HCT116 (cell line): ENCODE data around the gene DEFB128. TPM values are rescaled to one million over a fixed set of nuclear protein-coding genes. Genes with fewer than 3 reads are reported as not detected.

Experiments
- ATAC-seq: fragments of 200-7000 bp; cut with Tn5 transposase; 2 replicates; pipeline ENCODE4 v1.9.1; 2020; ENCODE audit warnings: mild to moderate bottlenecking, moderate library complexity
- BruUV-seq: library from RNA; stranded (reverse); fragments of 400-500 nt; replicated peaks from 2 replicates; lab custom pipeline; 2021; lab: Mats Ljungman, UMichigan
- CTCF ChIA-PET: fragments of 300-600 bp; sonication (Branson Sonifier 250); formaldehyde crosslinking; loops from one replicate; lab custom pipeline; 2021; ENCODE audit warnings: antibody characterized with exemption; lab: Charles Lee
- POLR2A ChIA-PET: fragments of 300-600, 350-600 bp; sonication (Branson Sonifier 250); formaldehyde crosslinking; loops from one replicate; lab custom pipeline; 2021; ENCODE audit warnings: antibody characterized with exemption; lab: Charles Lee
- RAD21 ChIA-PET, 2 experiments: fragments of 300-600 bp; sonication (Branson Sonifier 250); formaldehyde crosslinking; loops; one replicate each; lab custom pipeline; 2023; ENCODE audit warnings: low total read pairs in 2 of 2; ENCODE audit not compliant: uncharacterized antibody in 2 of 2, unreplicated experiment in 2 of 2, low non-redundant PET in 1 of 2; lab: Charles Lee
- DNase-seq: peaks from one replicate; pipeline ENCODE4 v3.0.0-alpha.2; 2010; ENCODE audit warnings: low read depth, low spot score
- H2AFZ ChIP-seq: fragments of 200-600 bp; shearing (Covaris generic), sonication (generic); 2 replicates; pipeline ENCODE4 v1.6.1; 2017; ENCODE audit warnings: low read depth, mixed run types, mixed read lengths, antibody characterized with exemption, low read length; ENCODE audit not compliant: poor library complexity, severe bottlenecking
- H3K27ac ChIP-seq: 2 replicates; pipeline ENCODE4 v1.5.1; 2012; ENCODE audit warnings: low read depth, low read length
- H3K27me3 ChIP-seq: fragments of 200-600 bp; sonication (generic); 2 replicates; pipeline ENCODE4 v1.6.1; 2016; ENCODE audit warnings: mixed run types, low read length, mixed read lengths; ENCODE audit not compliant: insufficient read depth
- H3K36me3 ChIP-seq, 2 experiments: fragments of 200-500 bp in 1 of 2; fragments of 200-600 bp in 1 of 2; sonication (Bioruptor generic) in 1 of 2; sonication (generic) in 1 of 2; 2 replicates each; pipeline versions ENCODE4 v1.5.1 to v1.6.1; 2014 to 2016; ENCODE audit warnings: low read length in 2 of 2, inconsistent platforms in 1 of 2, mixed read lengths in 1 of 2, mixed run types in 1 of 2; ENCODE audit not compliant: insufficient read depth in 2 of 2, control insufficient read depth in 1 of 2
- H3K4me1 ChIP-seq, 2 experiments: fragments of 200-600 bp in 1 of 2; sonication (generic) in 1 of 2; 2 replicates each; pipeline versions ENCODE4 v1.5.1 to v1.6.1; 2012 to 2017; ENCODE audit warnings: low read length in 2 of 2, inconsistent platforms in 1 of 2, mild to moderate bottlenecking in 1 of 2, mixed read lengths in 1 of 2, mixed run types in 1 of 2, moderate library complexity in 1 of 2; ENCODE audit not compliant: insufficient read depth in 2 of 2, control insufficient read depth in 1 of 2
- H3K4me2 ChIP-seq: fragments of 200-600 bp; sonication (generic); 2 replicates; pipeline ENCODE4 v1.6.1; 2017; ENCODE audit warnings: mixed run types, low read length, mixed read lengths
- H3K4me3 ChIP-seq, 2 experiments: fragments of 200-600 bp in 1 of 2; sonication (generic) in 1 of 2; replicated peaks in 1 of 2; 2 replicates each; pipeline ENCODE4 v1.5.1; 2011 to 2016; ENCODE audit warnings: low read length in 2 of 2, control low read depth in 1 of 2, low read depth in 1 of 2, mild to moderate bottlenecking in 1 of 2, mixed read lengths in 1 of 2, mixed run types in 1 of 2
- H3K79me2 ChIP-seq: fragments of 200-600 bp; sonication (generic); 2 replicates; pipeline ENCODE4 v1.6.1; 2017; ENCODE audit warnings: mild to moderate bottlenecking, mixed run types, low read length, moderate library complexity, mixed read lengths; ENCODE audit not compliant: insufficient read depth
- H3K9ac ChIP-seq: fragments of 200-600 bp; sonication (generic); 2 replicates; pipeline ENCODE4 v1.6.1; 2016; ENCODE audit warnings: low read length, mixed read lengths
- H3K9me2 ChIP-seq: fragments of 200-600 bp; sonication (generic), shearing (Covaris generic); 2 replicates; pipeline ENCODE4 v1.6.1; 2017; ENCODE audit warnings: mixed run types, mild to moderate bottlenecking, moderate library complexity; ENCODE audit not compliant: insufficient read depth
- H3K9me3 ChIP-seq, 2 experiments: fragments of 200-500 bp in 1 of 2; fragments of 200-600 bp in 1 of 2; sonication (Bioruptor generic) in 1 of 2; sonication (generic) in 1 of 2; 2 replicates each; pipeline ENCODE4 v1.6.1; 2014 to 2017; ENCODE audit warnings: low read length in 2 of 2, mixed read lengths in 2 of 2, inconsistent platforms in 1 of 2, low read depth in 1 of 2, mild to moderate bottlenecking in 1 of 2, mixed run types in 1 of 2, moderate library complexity in 1 of 2; ENCODE audit not compliant: control insufficient read depth in 1 of 2, insufficient read depth in 1 of 2
- H4K20me1 ChIP-seq: fragments of 200-600 bp; sonication (generic), shearing (Covaris generic); 2 replicates; pipeline ENCODE4 v1.6.1; 2017; ENCODE audit warnings: mixed run types, mild to moderate bottlenecking, moderate library complexity; ENCODE audit not compliant: insufficient read depth
- ELF1 ChIP-seq: IDR thresholded peaks from 2 replicates; pipeline ENCODE4 v1.6.1; 2012; ENCODE audit warnings: low read depth, borderline replicate concordance
- FOSL1 ChIP-seq: IDR thresholded peaks from 2 replicates; pipeline ENCODE4 v1.6.1; 2012; ENCODE audit warnings: low read depth
- JUND ChIP-seq: IDR thresholded peaks from 2 replicates; pipeline ENCODE4 v1.6.1; 2012
- MAX ChIP-seq: IDR thresholded peaks from 2 replicates; pipeline ENCODE4 v1.6.1; 2012
- RAD21 ChIP-seq: IDR thresholded peaks from 2 replicates; pipeline ENCODE4 v1.6.1; 2012; ENCODE audit warnings: low read depth, mild to moderate bottlenecking
- SIN3A ChIP-seq: IDR thresholded peaks from 2 replicates; pipeline ENCODE4 v1.6.1; 2012; ENCODE audit warnings: low read depth
- SRF ChIP-seq: IDR thresholded peaks from 2 replicates; pipeline ENCODE4 v1.6.1; 2012; ENCODE audit warnings: low read depth
- ZBTB33 ChIP-seq: IDR thresholded peaks from 2 replicates; pipeline ENCODE4 v1.6.1; 2011; ENCODE audit warnings: mild to moderate bottlenecking, low read length, moderate library complexity; ENCODE audit not compliant: insufficient replicate concordance; ENCODE audit errors: extremely low read depth
- ZFX ChIP-seq: fragments of 450-650 bp; IDR thresholded peaks from 2 replicates; pipeline ENCODE4 v1.6.1; 2017
- ZNF274 ChIP-seq: fragments of 200-500 bp; sonication (Bioruptor generic); IDR thresholded peaks from 2 replicates; pipeline ENCODE4 v1.6.1; 2014; ENCODE audit warnings: mild to moderate bottlenecking, low read depth, low read length, inconsistent platforms
- intact Hi-C: fragments of 100-400 bp; cut with micrococcal nuclease; formaldehyde crosslinking; loops from 2 replicates; pipeline ENCODE4 v1.10.0; 2022
- total RNA-seq: library from RNA; stranded (reverse); gene quantifications from one replicate; pipeline ENCODE4 v1.2.1, GENCODE V29; 2021; ENCODE audit not compliant: unreplicated experiment

Gene DEFB128
- total RNA-seq, 1 experiment from 2014 or later = not detected

GRCh38 chr20:215796-216195 lies 26.3 kb upstream of the DEFB128 start:
- no peak overlapping the region for H3K27ac ChIP-seq
- H3K36me3 ChIP-seq = no peaks in the 10 kb centered on the region
- peaks cover 10% of the 10 kb centered on the region; the same call in 1 of the 2 replicates for H3K27me3 ChIP-seq
- ChIA-PET RAD21 (no interaction called here), POLR2A (interaction anchor here (1.3 kb wide), 1 partner anchor 22 kb away, joined by 4 read pairs; no protein-coding TSS in a partner anchor), CTCF (interaction anchor here (1.7 kb wide), 1 partner anchor 108 kb away, joined by 3 read pairs; no protein-coding TSS in a partner anchor)
- intact Hi-C loops = no loop called here
- no peaks in the 10 kb centered on the region for H3K9me2 ChIP-seq
- no peak overlapping the region for H3K4me2 ChIP-seq
- no TSS peak for BruUV-seq
- no peak overlapping the region for H3K4me3 ChIP-seq
- no peak overlapping the region for H2AFZ ChIP-seq
- no peaks in the 10 kb centered on the region for H3K4me1 ChIP-seq
- no peak for ATAC-seq
- H4K20me1 ChIP-seq = no peaks in the 10 kb centered on the region
- no peak for TF ChIP-seq JUND
- no peak for TF ChIP-seq SRF
- TF ChIP-seq MAX = no peak
- TF ChIP-seq SIN3A = no peak
- TF ChIP-seq ZFX = no peak
- TF ChIP-seq, all 23 proteins: peak for 0
- H3K9ac ChIP-seq = no peak overlapping the region
- no peak for DNase-seq
- H3K79me2 ChIP-seq = no peaks in the 10 kb centered on the region
- no peaks in the 10 kb centered on the region for H3K9me3 ChIP-seq

GRCh38 chr20:214383-214782 lies 24.9 kb upstream of the DEFB128 start:
- no peak overlapping the region for H3K27ac ChIP-seq
- no peaks in the 10 kb centered on the region for H3K36me3 ChIP-seq
- no peaks in the 10 kb centered on the region for H3K9me3 ChIP-seq
- no peak overlapping the region for H3K4me2 ChIP-seq
- ChIA-PET POLR2A (interaction anchor here (1.3 kb wide), 1 partner anchor 23 kb away, joined by 4 read pairs; no protein-coding TSS in a partner anchor), RAD21 (no interaction called here), CTCF (interaction anchor here (0.8 kb wide), 1 partner anchor 52 kb away, joined by 3 read pairs; no protein-coding TSS in a partner anchor)
- TF ChIP-seq SIN3A (no peak), SRF (no peak), RAD21 (no peak), FOSL1 (no peak), ZNF274 (no peak), ZBTB33 (no peak), ELF1 (no peak)
- no peak for ATAC-seq
- H3K27me3 ChIP-seq = 0 out of 2 replicates have a peak, but pooled peaks cover 4% of the 10 kb centered on the region
- BruUV-seq = no TSS peak
- no peak for DNase-seq
- no peaks in the 10 kb centered on the region for H3K4me1 ChIP-seq
- no peak overlapping the region for H3K4me3 ChIP-seq
- H3K79me2 ChIP-seq = no peaks in the 10 kb centered on the region
- H3K9ac ChIP-seq = no peak overlapping the region
- H4K20me1 ChIP-seq = no peaks in the 10 kb centered on the region
- H3K9me2 ChIP-seq = no peaks in the 10 kb centered on the region
- intact Hi-C loops = no loop called here
- H2AFZ ChIP-seq = no peak overlapping the region
